G401.6 (cell line): Measurements from ENCODE around the gene LCK.

Experiments
- FAIRE-seq: peaks from 2 replicates; lab custom pipeline; 2012; peaks lifted over from hg19 to GRCh38; lab: Jason Lieb, UNC

Gene LCK

GRCh38 chr1:32329931-32330466, 78.9 kb downstream of the LCK start:
- no peak for FAIRE-seq

DNA sequence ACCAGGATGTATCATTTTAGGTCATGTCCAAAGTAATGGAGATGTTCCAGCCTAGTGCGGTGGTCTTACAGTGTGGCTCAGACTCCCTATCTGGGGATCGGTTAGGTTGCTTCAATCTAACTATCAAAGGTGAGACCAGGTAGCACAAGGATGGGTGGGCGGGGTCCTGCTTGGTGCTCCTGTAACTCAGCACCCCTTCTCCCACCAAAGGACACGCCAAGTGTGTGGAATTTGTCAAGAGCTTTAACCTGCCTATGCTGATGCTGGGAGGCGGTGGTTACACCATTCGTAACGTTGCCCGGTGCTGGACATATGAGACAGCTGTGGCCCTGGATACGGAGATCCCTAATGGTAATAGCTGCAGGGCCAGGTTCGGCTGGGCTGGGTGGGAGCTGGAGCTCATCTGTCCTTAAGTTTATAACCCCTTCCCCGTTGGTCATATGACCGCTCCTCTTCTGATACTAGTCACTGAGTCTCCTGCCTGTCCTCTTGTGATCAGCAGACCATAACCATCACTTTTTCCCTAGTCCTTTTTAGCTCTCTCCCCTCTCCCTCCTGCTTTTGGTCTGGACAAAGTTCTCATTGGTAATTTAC, 79.6 kb downstream of the LCK start:
- no peak for FAIRE-seq

DNA sequence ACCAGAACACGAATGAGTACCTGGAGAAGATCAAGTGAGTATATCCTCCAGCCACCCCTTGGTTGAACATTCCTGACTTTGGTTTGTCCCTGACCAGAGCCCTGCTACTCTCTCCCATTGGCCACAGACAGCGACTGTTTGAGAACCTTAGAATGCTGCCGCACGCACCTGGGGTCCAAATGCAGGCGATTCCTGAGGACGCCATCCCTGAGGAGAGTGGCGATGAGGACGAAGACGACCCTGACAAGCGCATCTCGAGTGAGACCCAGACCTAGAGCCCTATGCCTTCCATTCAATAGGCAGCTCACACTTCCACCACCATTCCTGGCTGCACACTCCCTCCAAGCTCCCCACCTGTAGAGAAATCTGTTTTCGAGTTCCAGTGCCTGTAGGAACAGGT, 80.5 kb downstream of the LCK start:
- no peak for FAIRE-seq

DNA sequence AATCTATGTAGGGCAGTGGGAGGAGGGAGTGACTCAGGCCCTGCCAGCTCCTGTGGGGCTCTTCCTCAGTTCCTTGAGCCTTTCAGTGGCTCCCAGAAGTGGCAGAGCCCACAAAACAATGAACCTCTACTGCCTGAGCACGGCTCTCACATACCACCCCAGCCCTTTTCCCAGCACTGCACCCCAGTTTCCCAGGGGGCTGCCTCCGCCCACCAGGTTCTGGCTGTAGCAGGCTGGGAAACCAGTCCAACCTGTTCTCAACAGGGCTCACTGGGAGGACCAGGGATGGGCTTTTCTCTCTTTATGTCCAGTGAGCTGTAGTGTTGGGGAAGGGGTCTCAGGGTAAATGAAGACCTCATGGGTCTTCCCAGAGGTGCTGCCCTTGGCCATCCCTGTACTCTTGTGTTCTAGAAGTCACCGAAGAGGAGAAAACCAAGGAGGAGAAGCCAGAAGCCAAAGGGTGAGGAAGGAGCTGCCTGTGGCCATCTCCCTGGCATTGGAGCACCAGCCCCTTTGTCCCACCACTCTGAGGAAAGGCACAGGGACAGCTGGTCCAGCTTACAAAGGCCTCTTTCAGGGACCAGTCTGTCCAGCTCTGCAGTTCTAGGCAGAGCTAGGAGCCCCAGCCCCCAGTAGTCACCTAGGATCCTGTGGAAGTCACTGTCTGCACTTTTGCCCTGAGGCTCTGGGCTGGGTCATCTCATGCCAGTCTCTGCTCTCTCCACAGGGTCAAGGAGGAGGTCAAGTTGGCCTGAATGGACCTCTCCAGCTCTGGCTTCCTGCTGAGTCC, 81.4 kb downstream of the LCK start:
- no peak for FAIRE-seq

DNA sequence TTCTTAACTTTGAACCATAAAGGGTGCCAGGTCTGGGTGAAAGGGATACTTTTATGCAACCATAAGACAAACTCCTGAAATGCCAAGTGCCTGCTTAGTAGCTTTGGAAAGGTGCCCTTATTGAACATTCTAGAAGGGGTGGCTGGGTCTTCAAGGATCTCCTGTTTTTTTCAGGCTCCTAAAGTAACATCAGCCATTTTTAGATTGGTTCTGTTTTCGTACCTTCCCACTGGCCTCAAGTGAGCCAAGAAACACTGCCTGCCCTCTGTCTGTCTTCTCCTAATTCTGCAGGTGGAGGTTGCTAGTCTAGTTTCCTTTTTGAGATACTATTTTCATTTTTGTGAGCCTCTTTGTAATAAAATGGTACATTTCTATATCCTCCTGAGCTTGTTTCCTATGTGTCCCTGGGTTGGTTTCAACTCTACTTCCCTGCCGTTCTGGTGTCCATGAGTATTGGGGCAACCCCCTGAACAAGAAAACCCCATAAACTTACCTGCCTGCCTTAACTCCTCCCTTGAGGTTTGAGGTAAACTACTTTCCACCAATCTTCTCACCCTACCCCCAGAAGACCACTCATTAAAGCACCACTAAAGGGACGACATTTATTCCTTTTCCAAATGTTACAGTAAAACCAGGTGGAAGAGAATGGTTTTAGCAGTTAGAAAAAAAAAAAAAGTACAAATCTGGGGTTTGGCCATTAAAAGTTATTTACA, 82.3 kb downstream of the LCK start:
- FAIRE-seq: no peak

DNA sequence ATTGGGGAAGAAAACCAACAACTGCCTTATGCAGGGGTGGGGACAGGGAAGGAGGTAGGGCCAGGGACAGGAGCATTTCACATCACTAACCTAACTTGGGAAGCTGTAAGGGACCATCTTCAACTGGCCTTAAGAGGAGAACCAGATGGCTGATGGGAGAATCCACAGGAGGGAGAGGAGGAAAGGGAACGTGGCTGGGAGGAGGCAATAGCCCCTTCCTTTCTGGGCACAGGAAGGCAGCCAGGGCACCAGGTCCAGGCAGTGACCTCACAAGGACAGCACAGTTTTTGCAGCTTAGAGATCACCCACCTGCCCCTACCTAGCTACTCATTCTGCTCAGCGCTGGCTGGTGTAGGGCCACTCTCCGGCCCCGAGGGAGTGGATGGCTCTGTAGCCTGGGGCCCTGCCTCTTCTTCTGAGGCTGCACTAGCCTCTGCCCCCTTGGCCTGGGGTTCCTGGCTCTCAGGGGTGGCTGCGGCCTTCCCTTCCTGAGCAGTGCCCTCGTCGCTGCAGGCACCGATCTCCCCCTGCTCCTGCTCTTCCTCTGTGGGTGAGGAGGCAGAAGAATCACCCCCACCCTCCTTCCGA, 83.3 kb downstream of the LCK start:
- FAIRE-seq: no peak

GRCh38 chr1:32334864-32335534, 83.9 kb downstream of the LCK start:
- no peak for FAIRE-seq

GRCh38 chr1:32335535-32335789, 84.4 kb downstream of the LCK start:
- no peak for FAIRE-seq
